GM12873 (cell line): ENCODE data around the gene ACTN4.

Experiments
- CTCF ChIP-seq: IDR thresholded peaks from 2 replicates; pipeline ENCODE4 v1.5.1; 2012; ENCODE audit warnings: low read depth, mild to moderate bottlenecking, moderate library complexity, low read length, control low read depth; ENCODE audit not compliant: insufficient read depth; ENCODE audit errors: missing control alignments

Gene ACTN4

GRCh38 chr19:38661136-38661535 lies 13.7 kb downstream of the ACTN4 start:
- TF ChIP-seq CTCF: no peak

- no peak for TF ChIP-seq CTCF
These were observed 14.5 kb downstream of the ACTN4 start for GRCh38 chr19:38661996-38662395.

- TF ChIP-seq CTCF: no peak
These were observed 15.2 kb downstream of the ACTN4 start for GRCh38 chr19:38662537-38663155.

- no peak for TF ChIP-seq CTCF
These were observed 15.8 kb downstream of the ACTN4 start for GRCh38 chr19:38663156-38663651.

GRCh38 chr19:38663957-38664502 lies 16.6 kb downstream of the ACTN4 start:
- no peak for TF ChIP-seq CTCF

GRCh38 chr19:38664503-38665211 lies 17.2 kb downstream of the ACTN4 start:
- TF ChIP-seq CTCF: no peak

- no peak for TF ChIP-seq CTCF
These were observed 17.9 kb downstream of the ACTN4 start for GRCh38 chr19:38665219-38665931.
